ENCODE data around the gene WDR20. TPM values are rescaled to one million over a fixed set of nuclear protein-coding genes. Genes with fewer than 3 reads are reported as not detected.

Gene WDR20
- total RNA-seq, 4 donors from 2014 or later, result 21.3 to 31.3 (median 24.6) TPM

DNA sequence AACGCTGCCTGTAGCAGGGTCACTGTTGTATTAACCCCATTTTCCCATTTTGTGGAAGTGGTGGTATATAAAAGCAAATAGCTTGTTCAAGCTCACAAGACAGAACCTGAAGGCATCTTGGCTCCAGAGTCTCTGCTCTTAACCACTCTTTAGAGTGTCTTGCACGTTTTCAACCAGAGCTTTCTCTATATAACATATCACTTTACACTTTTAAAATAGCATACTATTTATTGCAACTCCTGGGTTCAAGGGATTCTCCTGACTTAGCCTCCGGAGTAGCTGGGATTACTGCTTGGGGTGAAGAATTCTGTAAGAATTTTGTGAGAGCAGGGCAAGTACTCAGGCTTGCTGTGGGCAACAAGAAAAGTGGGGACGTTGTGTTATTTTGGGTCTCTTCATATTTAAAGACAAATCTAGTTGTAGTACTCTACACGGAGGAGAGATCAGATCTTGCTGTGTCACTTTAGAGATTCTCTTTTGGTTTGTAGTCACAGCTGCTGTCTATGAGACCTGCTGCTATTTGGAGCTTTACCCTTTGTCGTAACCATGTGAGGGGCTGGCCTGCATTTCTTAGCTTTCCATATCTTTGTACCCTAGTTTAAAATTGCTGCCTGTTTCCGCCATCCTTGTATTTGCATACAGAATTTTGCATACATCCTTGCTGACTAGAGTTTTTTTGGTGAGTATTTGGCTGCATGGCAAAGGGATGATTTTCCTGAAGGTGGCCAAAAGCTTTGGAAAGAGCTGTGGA is 40.7 kb downstream of the WDR20 start:
- intact Hi-C loops (cut with DNase I; ENCODE audit: low total_unique reads), result no loop called here
- Histone ChIP-seq H3K36me3 (no peaks in the 10 kb centered on the region), H3K4me3 (no peak overlapping the region), H3K27ac (no peak overlapping the region), H3K27me3 (no peaks in the 10 kb centered on the region), H3K4me1 (peaks cover 0 to 42% (median 12%) of the 10 kb centered on the region in 4 donors), H3K9me3 (no peaks in the 10 kb centered on the region)
- TF ChIP-seq, protein P1, sequence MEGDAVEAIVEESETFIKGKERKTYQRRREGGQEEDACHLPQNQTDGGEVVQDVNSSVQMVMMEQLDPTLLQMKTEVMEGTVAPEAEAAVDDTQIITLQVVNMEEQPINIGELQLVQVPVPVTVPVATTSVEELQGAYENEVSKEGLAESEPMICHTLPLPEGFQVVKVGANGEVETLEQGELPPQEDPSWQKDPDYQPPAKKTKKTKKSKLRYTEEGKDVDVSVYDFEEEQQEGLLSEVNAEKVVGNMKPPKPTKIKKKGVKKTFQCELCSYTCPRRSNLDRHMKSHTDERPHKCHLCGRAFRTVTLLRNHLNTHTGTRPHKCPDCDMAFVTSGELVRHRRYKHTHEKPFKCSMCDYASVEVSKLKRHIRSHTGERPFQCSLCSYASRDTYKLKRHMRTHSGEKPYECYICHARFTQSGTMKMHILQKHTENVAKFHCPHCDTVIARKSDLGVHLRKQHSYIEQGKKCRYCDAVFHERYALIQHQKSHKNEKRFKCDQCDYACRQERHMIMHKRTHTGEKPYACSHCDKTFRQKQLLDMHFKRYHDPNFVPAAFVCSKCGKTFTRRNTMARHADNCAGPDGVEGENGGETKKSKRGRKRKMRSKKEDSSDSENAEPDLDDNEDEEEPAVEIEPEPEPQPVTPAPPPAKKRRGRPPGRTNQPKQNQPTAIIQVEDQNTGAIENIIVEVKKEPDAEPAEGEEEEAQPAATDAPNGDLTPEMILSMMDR (IDR thresholded peaks at IDR 0.05), result no peak
- TF ChIP-seq EP300 (IDR thresholded peaks at IDR 0.05; ENCODE audit: low read depth) (no peak), POLR2AphosphoS5 (IDR thresholded peaks at IDR 0.05) (no peak), POLR2A (IDR thresholded peaks at IDR 0.05) (no peak)
- DNase-seq, result no peak
- 80 to 83% methylated on average over 5 to 7 of the region's 7 CpGs for WGBS, 2 donors (ENCODE audit: low coverage in 1 of 2)
- in situ Hi-C loops (cut with MboI; ENCODE audit: low pct_ligation_motif_present in 1 of 4, low pct_unique_long_range_greater_than_20kb in 1 of 4, low sequenced_read_pairs in 3 of 4), result no loop called here

GRCh38 chr14:102181187-102181586 is 41.5 kb downstream of the WDR20 start:
- Histone ChIP-seq H3K27ac (no peak overlapping the region), H3K4me3 (no peak overlapping the region), H3K9me3 (no peaks in the 10 kb centered on the region), H3K4me1 (peaks cover 0 to 47% (median 13%) of the 10 kb centered on the region in 4 donors), H3K36me3 (no peaks in the 10 kb centered on the region), H3K27me3 (no peaks in the 10 kb centered on the region)
- in situ Hi-C loops (cut with MboI; ENCODE audit: low pct_ligation_motif_present in 1 of 4, low pct_unique_long_range_greater_than_20kb in 1 of 4, low sequenced_read_pairs in 3 of 4) (no loop called here), intact Hi-C loops (cut with DNase I; ENCODE audit: low total_unique reads) (no loop called here)
- no peak for DNase-seq
- TF ChIP-seq, protein P1 (IDR thresholded peaks at IDR 0.05), result no peak
- no peak for TF ChIP-seq POLR2A (IDR thresholded peaks at IDR 0.05)
- TF ChIP-seq POLR2AphosphoS5 (IDR thresholded peaks at IDR 0.05), result no peak
- no peak for TF ChIP-seq EP300 (IDR thresholded peaks at IDR 0.05; ENCODE audit: low read depth)
- 71 to 81% methylated on average over 1 of the region's 1 CpG for WGBS, 2 donors (ENCODE audit: low coverage in 1 of 2)

DNA sequence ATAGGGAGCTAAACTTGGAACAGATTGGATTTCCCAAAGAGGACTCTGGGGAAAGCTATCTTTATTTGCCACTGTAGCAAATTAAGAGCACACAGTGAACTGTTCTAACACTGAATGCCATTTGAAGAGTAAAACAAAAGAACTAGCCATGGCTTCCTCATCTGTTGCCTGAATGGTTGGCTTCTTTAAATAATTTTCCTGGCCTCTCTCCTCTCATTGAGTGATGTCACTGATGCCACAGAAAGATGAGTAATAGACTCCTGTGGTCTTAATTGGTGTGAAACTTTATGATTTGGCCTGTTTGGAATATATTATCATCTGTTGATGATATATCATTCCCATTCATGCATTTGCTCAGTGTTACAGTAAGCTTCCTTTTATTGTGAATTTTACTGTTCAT is 42.5 kb downstream of the WDR20 start:
- no peak overlapping the region for H3K27ac ChIP-seq
- H3K27me3 ChIP-seq, result no peaks in the 10 kb centered on the region
- in situ Hi-C loops (cut with MboI; ENCODE audit: low pct_ligation_motif_present in 1 of 4, low pct_unique_long_range_greater_than_20kb in 1 of 4, low sequenced_read_pairs in 3 of 4), result no loop called here
- H3K9me3 ChIP-seq, result no peaks in the 10 kb centered on the region
- intact Hi-C loops (cut with DNase I; ENCODE audit: low total_unique reads), result no loop called here
- no peaks in the 10 kb centered on the region for H3K36me3 ChIP-seq
- no peak for DNase-seq
- H3K4me1 ChIP-seq, result peaks cover 0 to 55% (median 13%) of the 10 kb centered on the region in 4 donors
- no peak overlapping the region for H3K4me3 ChIP-seq
- TF ChIP-seq EP300 (IDR thresholded peaks at IDR 0.05; ENCODE audit: low read depth) (no peak), POLR2A (IDR thresholded peaks at IDR 0.05) (no peak), POLR2AphosphoS5 (IDR thresholded peaks at IDR 0.05) (no peak)
- TF ChIP-seq, protein P1 (IDR thresholded peaks at IDR 0.05), result no peak

DNA sequence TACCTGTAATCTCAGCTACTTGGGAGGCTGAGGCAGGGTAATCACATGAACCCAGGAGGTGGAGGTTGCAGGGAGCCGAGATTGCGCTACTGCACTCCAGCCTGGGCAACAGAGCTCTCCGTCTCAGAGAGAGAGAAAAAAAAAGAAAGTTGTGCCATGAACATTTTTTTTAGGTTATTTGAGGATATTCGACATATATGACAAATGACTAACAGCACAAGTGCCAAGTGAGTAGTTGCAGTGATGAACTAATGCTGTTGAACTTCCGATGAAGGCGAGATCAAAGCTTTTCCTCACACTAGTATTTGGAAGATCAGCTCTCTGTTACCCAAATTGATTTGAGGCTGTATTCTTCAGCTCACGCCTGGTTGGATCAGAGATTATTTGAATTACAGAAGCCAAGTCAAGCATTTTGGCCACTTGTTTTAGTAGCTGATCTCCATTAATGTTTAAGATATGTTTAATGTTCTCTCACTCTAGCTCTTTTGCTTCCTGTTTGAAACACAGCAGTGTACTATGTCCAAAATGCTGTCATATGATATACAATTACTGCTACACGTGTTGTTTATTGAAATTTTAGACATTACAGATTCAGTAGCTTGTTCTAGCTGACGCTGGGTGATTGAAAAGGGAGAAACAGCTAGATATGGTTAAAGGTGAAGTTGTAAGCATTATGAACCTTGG is 43.4 kb downstream of the WDR20 start:
- DNase-seq, result no peak
- WGBS, 2 donors (ENCODE audit: low coverage in 1 of 2), result 80 to 87% methylated on average over 8 to 9 of the region's 9 CpGs
- no peak overlapping the region for H3K4me3 ChIP-seq

More for the DNA sequence above, 43.4 kb downstream of the WDR20 start:
- Histone ChIP-seq H3K4me1 (peaks cover 0 to 60% (median 13%) of the 10 kb centered on the region in 4 donors), H3K9me3 (no peaks in the 10 kb centered on the region), H3K36me3 (no peaks in the 10 kb centered on the region), H3K27me3 (no peaks in the 10 kb centered on the region), H3K27ac (no peak overlapping the region)
- intact Hi-C loops (cut with DNase I; ENCODE audit: low total_unique reads) (no loop called here), in situ Hi-C loops (cut with MboI; ENCODE audit: low pct_ligation_motif_present in 1 of 4, low pct_unique_long_range_greater_than_20kb in 1 of 4, low sequenced_read_pairs in 3 of 4) (no loop called here)
- TF ChIP-seq, protein P1 (IDR thresholded peaks at IDR 0.05), result no peak
- TF ChIP-seq EP300 (IDR thresholded peaks at IDR 0.05; ENCODE audit: low read depth) (no peak), POLR2A (IDR thresholded peaks at IDR 0.05) (no peak), POLR2AphosphoS5 (IDR thresholded peaks at IDR 0.05) (no peak)
